B cell (primary cell): Measurements from ENCODE around the gene ADRA1B. TPM values are rescaled to one million over a fixed set of nuclear protein-coding genes. Genes with fewer than 3 reads are reported as not detected.

Experiments
- ATAC-seq: fragments of 200-7000 bp; cut with Tn5 transposase; one replicate; pipeline ENCODE4 v1.10.0; 2021; ENCODE audit warnings: low read depth, mild to moderate bottlenecking, moderate number of reproducible peaks, moderate library complexity
- CTCF ChIA-PET: fragments of 350-600 bp; sonication (Branson Sonifier 250); formaldehyde crosslinking; loops from one replicate; lab custom pipeline; 2021; ENCODE audit warnings: antibody characterized with exemption, inconsistent platforms; lab: Charles Lee
- POLR2A ChIA-PET: fragments of 350-600 bp; sonication (Branson Sonifier 250); formaldehyde crosslinking; loops from one replicate; lab custom pipeline; 2021; ENCODE audit warnings: antibody characterized with exemption; lab: Charles Lee
- DNase-seq: peaks from one replicate; pipeline ENCODE4 v3.0.0; 2013
- H2AFZ ChIP-seq: 2 replicates; pipeline ENCODE4 v1.6.1; 2012; ENCODE audit warnings: mild to moderate bottlenecking, low read depth, low read length; ENCODE audit not compliant: insufficient read depth, poor library complexity, severe bottlenecking
- H3K27ac ChIP-seq, 2 donors: 1 replicate in 1 of 2; 2 replicates in 1 of 2; pipeline ENCODE4 v1.5.1; 2012 to 2013; ENCODE audit warnings: low read length in 2 of 2, mild to moderate bottlenecking in 2 of 2, moderate library complexity in 1 of 2
- H3K27me3 ChIP-seq, 4 experiments: fragments of 200-600 bp in 1 of 4; sonication (generic) in 1 of 4; replicated peaks in 1 of 4; 1 replicate in 2 of 4; 2 replicates in 2 of 4; pipeline versions ENCODE4 v1.6.1 to v1.7.0; 2013 to 2016; ENCODE audit warnings: low read length in 3 of 4, mild to moderate bottlenecking in 2 of 4, mixed read lengths in 1 of 4, moderate library complexity in 1 of 4; ENCODE audit not compliant: insufficient read depth in 4 of 4, control insufficient read depth in 3 of 4; ENCODE audit errors: control extremely low read depth in 1 of 4
- H3K36me3 ChIP-seq, 2 experiments: replicated peaks in 1 of 2; 1 replicate in 1 of 2; 2 replicates in 1 of 2; pipeline versions ENCODE4 v1.6.1 to v1.7.1; 2013; ENCODE audit warnings: low read length in 1 of 2; ENCODE audit not compliant: insufficient read depth in 2 of 2, control insufficient read depth in 1 of 2; ENCODE audit errors: control extremely low read depth in 1 of 2, extremely low read depth in 1 of 2
- H3K4me1 ChIP-seq, 2 donors: fragments of 200-600 bp in 1 of 2; sonication (generic) in 1 of 2; 1 replicate in 1 of 2; 2 replicates in 1 of 2; pipeline versions ENCODE4 v1.5.1 to v1.6.1; 2013 to 2017; ENCODE audit warnings: low read length in 2 of 2; ENCODE audit not compliant: control insufficient read depth in 2 of 2, insufficient read depth in 2 of 2
- H3K4me2 ChIP-seq: replicated peaks from 2 replicates; pipeline ENCODE3; 2012; ENCODE audit warnings: mild to moderate bottlenecking, low read depth, low read length; ENCODE audit not compliant: poor library complexity, severe bottlenecking
- H3K4me3 ChIP-seq, 5 experiments: fragments of 200-600 bp in 1 of 5; sonication (generic) in 1 of 5; 1 replicate in 3 of 5; 2 replicates in 2 of 5; pipeline versions ENCODE4 v1.5.1 to v1.7.0; 2011 to 2016; ENCODE audit warnings: low read length in 4 of 5, mild to moderate bottlenecking in 4 of 5, low read depth in 2 of 5, control low read depth in 1 of 5, moderate library complexity in 1 of 5; ENCODE audit not compliant: insufficient read depth in 1 of 5; ENCODE audit errors: control extremely low read depth in 1 of 5, extremely low read depth in 1 of 5
- H3K79me2 ChIP-seq: fragments of 200-600 bp; sonication (generic); one replicate; pipeline ENCODE4 v1.6.0; 2016; ENCODE audit warnings: low read length; ENCODE audit not compliant: control insufficient read depth, insufficient read depth
- H3K9ac ChIP-seq: fragments of 200-600 bp; sonication (generic); 2 replicates; pipeline ENCODE4 v1.6.1; 2017; ENCODE audit warnings: mild to moderate bottlenecking, low read length, moderate library complexity
- H3K9me3 ChIP-seq, 3 donors: one replicate each; pipeline versions ENCODE4 v1.6.1 to v1.7.1; 2013; ENCODE audit warnings: low read length in 2 of 3; ENCODE audit not compliant: control insufficient read depth in 2 of 3, insufficient read depth in 1 of 3; ENCODE audit errors: control extremely low read depth in 1 of 3
- H4K20me1 ChIP-seq: 2 replicates; pipeline ENCODE4 v1.6.0; 2012; ENCODE audit warnings: mild to moderate bottlenecking, low read length; ENCODE audit not compliant: insufficient read depth, control insufficient read depth, poor library complexity, severe bottlenecking
- H3K27ac Mint-ChIP-seq: one replicate; pipeline ENCODE4 v1.8.0; 2021; ENCODE audit warnings: mixed read lengths
- H3K27me3 Mint-ChIP-seq: one replicate; pipeline ENCODE4 v1.8.0; 2021; ENCODE audit warnings: mixed read lengths
- H3K4me1 Mint-ChIP-seq: one replicate; pipeline ENCODE4 v1.8.0; 2021; ENCODE audit warnings: mixed read lengths
- H3K4me3 Mint-ChIP-seq: one replicate; pipeline ENCODE4 v1.8.0; 2021; ENCODE audit warnings: mixed read lengths
- H3K9me3 Mint-ChIP-seq: one replicate; pipeline ENCODE4 v1.8.0; 2022; ENCODE audit warnings: mixed read lengths; ENCODE audit not compliant: insufficient read depth
- EZH2 ChIP-seq: IDR thresholded peaks from 2 replicates; pipeline ENCODE4 v1.6.1; 2012; ENCODE audit warnings: borderline replicate concordance, low read depth, mild to moderate bottlenecking, moderate library complexity, low read length; ENCODE audit not compliant: insufficient read depth, poor library complexity, severe bottlenecking
- WGBS: methylation state at CpG from one replicate; pipeline ENCODE4 v1.1.5; 2013; ENCODE audit warnings: missing lambda C conversion rate; ENCODE audit not compliant: insufficient coverage; 5-methylcytosine and 5-hydroxymethylcytosine counted together
- intact Hi-C: fragments of 100-400 bp; cut with micrococcal nuclease; formaldehyde crosslinking; loops from one replicate; pipeline ENCODE4 v1.10.0; 2022
- polyA plus RNA-seq: library from polyadenylated mRNA; depleted of rRNA; stranded (reverse); fragments of >200 nt; gene quantifications from 2 replicates; pipeline ENCODE4 v1.2.3, GENCODE V29; 2012
- total RNA-seq, 2 donors: library from RNA; stranded (reverse); fragments of 120-200 nt in 1 of 2; gene quantifications; 1 replicate in 1 of 2; 2 replicates in 1 of 2; pipeline versions ENCODE4 v1.2.3 to v1.2.4, GENCODE V29; 2013 to 2022
- TF ChIP-seq, protein P1 (sequence below): fragments of 200-600 bp; IDR thresholded peaks from one replicate; pipeline ENCODE4 v1.8.0; 2022; ENCODE audit warnings: antibody characterized with exemption, mild to moderate bottlenecking

ADRA1B gene
- total and polyA plus RNA-seq, 2 donors (not counting 1 experiment from before 2014, with no cell fraction given) = 0.04 TPM; not detected in 1

DNA sequence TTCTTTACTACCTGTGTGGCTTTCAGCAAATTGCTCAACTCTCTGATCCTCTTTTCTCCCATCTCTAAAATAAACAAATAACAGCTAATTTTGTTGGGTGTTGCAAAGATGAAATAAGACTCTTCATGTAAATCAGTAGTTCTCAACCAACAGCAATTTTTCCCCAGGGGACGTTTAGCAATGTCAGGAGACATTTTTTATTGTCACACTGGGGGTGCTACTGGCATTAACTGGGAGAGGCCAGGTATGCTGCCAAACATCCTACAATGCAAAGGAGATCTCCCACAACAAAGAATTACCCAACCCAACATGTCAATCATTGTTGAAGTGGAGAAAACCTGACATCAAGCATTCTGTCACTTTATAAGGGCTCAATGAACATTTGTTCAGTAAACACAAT, 19.7 kb downstream of the ADRA1B start:
- peaks cover 0 to 4% (median 0%) of the 10 kb centered on the region in 4 experiments for H3K27me3 ChIP-seq
- no peaks in the 10 kb centered on the region for H3K9me3 ChIP-seq
- H3K36me3 ChIP-seq = no peaks in the 10 kb centered on the region
- H3K27ac Mint-ChIP-seq = no peak overlapping the region
- no peaks in the 10 kb centered on the region for H4K20me1 ChIP-seq
- CTCF ChIA-PET = no interaction called here
- no peak overlapping the region for H2AFZ ChIP-seq
- H3K27ac ChIP-seq = no peak overlapping the region
- H3K4me2 ChIP-seq = no peak overlapping the region
- intact Hi-C loops = no loop called here
- H3K4me1 ChIP-seq = no peaks in the 10 kb centered on the region
- no peak for TF ChIP-seq EZH2
- TF ChIP-seq, protein P1, sequence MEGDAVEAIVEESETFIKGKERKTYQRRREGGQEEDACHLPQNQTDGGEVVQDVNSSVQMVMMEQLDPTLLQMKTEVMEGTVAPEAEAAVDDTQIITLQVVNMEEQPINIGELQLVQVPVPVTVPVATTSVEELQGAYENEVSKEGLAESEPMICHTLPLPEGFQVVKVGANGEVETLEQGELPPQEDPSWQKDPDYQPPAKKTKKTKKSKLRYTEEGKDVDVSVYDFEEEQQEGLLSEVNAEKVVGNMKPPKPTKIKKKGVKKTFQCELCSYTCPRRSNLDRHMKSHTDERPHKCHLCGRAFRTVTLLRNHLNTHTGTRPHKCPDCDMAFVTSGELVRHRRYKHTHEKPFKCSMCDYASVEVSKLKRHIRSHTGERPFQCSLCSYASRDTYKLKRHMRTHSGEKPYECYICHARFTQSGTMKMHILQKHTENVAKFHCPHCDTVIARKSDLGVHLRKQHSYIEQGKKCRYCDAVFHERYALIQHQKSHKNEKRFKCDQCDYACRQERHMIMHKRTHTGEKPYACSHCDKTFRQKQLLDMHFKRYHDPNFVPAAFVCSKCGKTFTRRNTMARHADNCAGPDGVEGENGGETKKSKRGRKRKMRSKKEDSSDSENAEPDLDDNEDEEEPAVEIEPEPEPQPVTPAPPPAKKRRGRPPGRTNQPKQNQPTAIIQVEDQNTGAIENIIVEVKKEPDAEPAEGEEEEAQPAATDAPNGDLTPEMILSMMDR = no peak
- no peaks in the 10 kb centered on the region for H3K79me2 ChIP-seq
- POLR2A ChIA-PET = no interaction called here
- H3K4me3 Mint-ChIP-seq = no peak overlapping the region
- DNase-seq (no peak), ATAC-seq (no peak)
- no CpG with 5 or more reads among the region's 1 CpG for WGBS
- no peaks in the 10 kb centered on the region for H3K4me1 Mint-ChIP-seq
- H3K9ac ChIP-seq = no peak overlapping the region
- H3K4me3 ChIP-seq = no peak overlapping the region
- no peaks in the 10 kb centered on the region for H3K9me3 Mint-ChIP-seq
- H3K27me3 Mint-ChIP-seq = peaks cover 32% of the 10 kb centered on the region

GRCh38 chr5:159936686-159937329, 20.5 kb downstream of the ADRA1B start:
- Mint-ChIP-seq H3K27me3 (peaks cover 32% of the 10 kb centered on the region), H3K27ac (no peak overlapping the region), H3K4me3 (no peak overlapping the region), H3K9me3 (no peaks in the 10 kb centered on the region), H3K4me1 (no peaks in the 10 kb centered on the region)
- H3K27me3 ChIP-seq = peaks cover 0 to 4% (median 0%) of the 10 kb centered on the region in 4 experiments
- 69% methylated on average over 4 of the region's 6 CpGs for WGBS
- H3K9me3 ChIP-seq = no peaks in the 10 kb centered on the region
- H3K4me1 ChIP-seq = no peaks in the 10 kb centered on the region
- H3K36me3 ChIP-seq = no peaks in the 10 kb centered on the region
- ChIA-PET POLR2A (no interaction called here), CTCF (no interaction called here)
- intact Hi-C loops = no loop called here
- ATAC-seq = no peak
- H3K4me3 ChIP-seq = no peak overlapping the region
- no peak overlapping the region for H3K27ac ChIP-seq
- H3K4me2 ChIP-seq = no peak overlapping the region
- H3K9ac ChIP-seq = no peak overlapping the region
- H2AFZ ChIP-seq = no peak overlapping the region
- no peak for DNase-seq
- H3K79me2 ChIP-seq = no peaks in the 10 kb centered on the region
- no peaks in the 10 kb centered on the region for H4K20me1 ChIP-seq
- TF ChIP-seq, protein P1 = no peak
- TF ChIP-seq EZH2 = no peak
